ENCODE results near the gene HMMR.

GRCh38 chr5:163535290-163535689, 74.9 kb downstream of the HMMR start:
- TF ChIP-seq POLR2A (IDR thresholded peaks at IDR 0.05; ENCODE audit: low read length) (no peak), GATA1 (IDR thresholded peaks at IDR 0.05; ENCODE audit: low read depth, low read length) (no peak)

Measured in erythroblast (primary cell).